Esophagus squamous epithelium (tissue), 5 donors: Measurements from ENCODE around the gene CNIH3. TPM values are rescaled to one million over a fixed set of nuclear protein-coding genes. Genes with fewer than 3 reads are reported as not detected.

Source experiments
- DNase-seq: peaks from one replicate; lab custom pipeline; 2025; lab: John Stamatoyannopoulos, UW
- H3K27ac ChIP-seq, 4 donors: fragments of 200-600 bp; sonication (generic); one replicate each; pipeline ENCODE4 v1.5.1; 2016 to 2019; ENCODE audit warnings: mild to moderate bottlenecking in 1 of 4
- H3K27me3 ChIP-seq, 4 donors: fragments of 200-600 bp; sonication (generic); 1 replicate in 3 of 4; 2 replicates in 1 of 4; pipeline versions ENCODE4 v1.5.1 to v1.6.0; 2017 to 2021; ENCODE audit warnings: antibody characterized with exemption in 1 of 4
- H3K36me3 ChIP-seq, 3 donors: fragments of 200-600 bp; sonication (generic); one replicate each; pipeline ENCODE4 v1.5.1; 2016 to 2019
- H3K4me1 ChIP-seq, 3 donors: fragments of 200-600 bp; sonication (generic); one replicate each; pipeline ENCODE4 v1.5.1; 2017 to 2019
- H3K4me3 ChIP-seq, 4 donors: fragments of 200-600 bp; sonication (generic); 1 replicate in 3 of 4; 2 replicates in 1 of 4; pipeline ENCODE4 v1.5.1; 2016 to 2019; ENCODE audit warnings: mild to moderate bottlenecking in 2 of 4, moderate library complexity in 1 of 4
- H3K9me3 ChIP-seq, 3 donors: fragments of 200-600 bp; sonication (generic); one replicate each; pipeline ENCODE4 v1.5.1; 2016 to 2019
- POLR2A ChIP-seq, 4 donors: fragments of 450-650 bp; IDR thresholded peaks; one replicate each; pipeline ENCODE4 v1.6.1; 2017; ENCODE audit warnings: antibody characterized with exemption in 4 of 4, mild to moderate bottlenecking in 4 of 4, moderate library complexity in 3 of 4
- intact Hi-C: fragments of 100-400 bp; cut with DNase I; formaldehyde crosslinking; loops from one replicate; pipeline ENCODE4 v1.15.0; 2022
- total RNA-seq, 4 donors: library from RNA; depleted of rRNA; stranded (reverse); fragments of >200 nt; gene quantifications; one replicate each; pipeline ENCODE4 v1.1.0, GENCODE V29; 2016
- TF ChIP-seq, protein P1 (sequence below), 6 experiments: fragments of 450-650 bp in 4 of 6; fragments of 200-600 bp in 2 of 6; sonication (generic) in 2 of 6; IDR thresholded peaks; one replicate each; pipeline ENCODE4 v1.5.1; 2016 to 2019; ENCODE audit warnings: antibody characterized with exemption in 6 of 6, mild to moderate bottlenecking in 4 of 6, moderate library complexity in 4 of 6
- donor health status: DM: yes; HTN: yes; CAD: no.

Gene CNIH3
- total RNA-seq, 4 donors from 2014 or later: 0.34 to 3.2 (median 1.2) TPM; not detected in 1

DNA sequence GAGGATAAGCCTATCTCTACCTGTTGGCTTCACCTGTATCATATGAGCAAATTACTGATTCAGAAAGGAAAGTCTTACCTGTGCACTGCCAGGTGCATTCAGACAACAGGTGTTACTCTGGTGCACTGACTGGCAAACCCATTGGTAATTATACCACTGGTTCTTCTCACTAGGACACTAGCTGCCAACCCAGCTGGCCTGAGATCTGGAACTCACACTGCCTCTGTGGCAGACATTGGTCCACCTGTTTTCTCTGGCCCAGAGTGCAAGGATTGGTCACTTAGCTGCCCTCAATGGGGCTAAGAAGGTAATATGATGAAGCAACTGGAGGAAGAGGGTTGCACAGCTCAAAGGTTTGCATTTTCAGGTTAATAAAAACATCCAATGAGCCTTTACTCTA is 173.2 kb downstream of the CNIH3 start:
- Histone ChIP-seq H3K36me3 (no peaks in the 10 kb centered on the region), H3K27ac (no peak overlapping the region), H3K4me3 (no peak overlapping the region), H3K27me3 (no peaks in the 10 kb centered on the region), H3K4me1 (peaks cover 0 to 7% (median 0%) of the 10 kb centered on the region in 3 donors), H3K9me3 (no peaks in the 10 kb centered on the region)
- no peak for TF ChIP-seq POLR2A (IDR thresholded peaks at IDR 0.05)
- TF ChIP-seq, protein P1, sequence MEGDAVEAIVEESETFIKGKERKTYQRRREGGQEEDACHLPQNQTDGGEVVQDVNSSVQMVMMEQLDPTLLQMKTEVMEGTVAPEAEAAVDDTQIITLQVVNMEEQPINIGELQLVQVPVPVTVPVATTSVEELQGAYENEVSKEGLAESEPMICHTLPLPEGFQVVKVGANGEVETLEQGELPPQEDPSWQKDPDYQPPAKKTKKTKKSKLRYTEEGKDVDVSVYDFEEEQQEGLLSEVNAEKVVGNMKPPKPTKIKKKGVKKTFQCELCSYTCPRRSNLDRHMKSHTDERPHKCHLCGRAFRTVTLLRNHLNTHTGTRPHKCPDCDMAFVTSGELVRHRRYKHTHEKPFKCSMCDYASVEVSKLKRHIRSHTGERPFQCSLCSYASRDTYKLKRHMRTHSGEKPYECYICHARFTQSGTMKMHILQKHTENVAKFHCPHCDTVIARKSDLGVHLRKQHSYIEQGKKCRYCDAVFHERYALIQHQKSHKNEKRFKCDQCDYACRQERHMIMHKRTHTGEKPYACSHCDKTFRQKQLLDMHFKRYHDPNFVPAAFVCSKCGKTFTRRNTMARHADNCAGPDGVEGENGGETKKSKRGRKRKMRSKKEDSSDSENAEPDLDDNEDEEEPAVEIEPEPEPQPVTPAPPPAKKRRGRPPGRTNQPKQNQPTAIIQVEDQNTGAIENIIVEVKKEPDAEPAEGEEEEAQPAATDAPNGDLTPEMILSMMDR (IDR thresholded peaks at IDR 0.05): no peak
- DNase-seq: no peak
- intact Hi-C loops: no loop called here

Other genes with a start within 250 kb of the CNIH3 start
- gene WDR26, start 181.5 kb upstream of the CNIH3 start, total RNA-seq: 100 to 1,000 TPM in 1 of 4 donors, 10 to 100 TPM in 3; 38.3 to 111 (median 61.9) TPM